Left kidney (tissue), 2 donors: ENCODE measurements around the gene COL19A1. TPM values are rescaled to one million over a fixed set of nuclear protein-coding genes. Genes with fewer than 3 reads are reported as not detected.

Experiments
- DNase-seq: peaks from one replicate; pipeline ENCODE4 v3.0.0-alpha.2; 2013
- polyA plus RNA-seq: library from polyadenylated mRNA; unstranded; fragments of 120-200 nt; gene quantifications from one replicate; pipeline ENCODE4 v1.2.1, GENCODE V29; 2013; ENCODE audit not compliant: insufficient read length

Gene COL19A1
- polyA plus RNA-seq, 1 donor, result 4.0 TPM

GRCh38 chr6:70171236-70171635 lies 304.9 kb downstream of the COL19A1 start:
- no peak for DNase-seq

GRCh38 chr6:70172252-70172651 lies 305.9 kb downstream of the COL19A1 start:
- no peak for DNase-seq

GRCh38 chr6:70175770-70176169 lies 309.4 kb downstream of the COL19A1 start:
- DNase-seq, result no peak

- DNase-seq, result no peak
Measured at GRCh38 chr6:70176842-70177550, 310.6 kb downstream of the COL19A1 start.

GRCh38 chr6:70180183-70180900 lies 314.0 kb downstream of the COL19A1 start:
- DNase-seq, result no peak

- no peak for DNase-seq
Measured at GRCh38 chr6:70180901-70181599, 314.7 kb downstream of the COL19A1 start.

- peak; percentile 6 for DNase-seq
Measured at GRCh38 chr6:70183538-70183937, 317.2 kb downstream of the COL19A1 start.

GRCh38 chr6:70184723-70185122 lies 318.4 kb downstream of the COL19A1 start:
- no peak for DNase-seq

- no peak for DNase-seq
Measured at GRCh38 chr6:70186461-70186860, 320.1 kb downstream of the COL19A1 start.

GRCh38 chr6:70188202-70188601 lies 321.8 kb downstream of the COL19A1 start:
- DNase-seq, result no peak

- DNase-seq, result no peak
Measured at GRCh38 chr6:70194421-70194820, 328.1 kb downstream of the COL19A1 start.

GRCh38 chr6:70196531-70196930 lies 330.2 kb downstream of the COL19A1 start:
- no peak for DNase-seq

GRCh38 chr6:70198785-70199184 lies 332.4 kb downstream of the COL19A1 start:
- no peak for DNase-seq

- DNase-seq, result no peak
Measured at GRCh38 chr6:70208235-70208790, 342.0 kb downstream of the COL19A1 start.

- no peak for DNase-seq
Measured at GRCh38 chr6:70210462-70210861, 344.1 kb downstream of the COL19A1 start.

- DNase-seq, result no peak
Measured at GRCh38 chr6:70215460-70216108, 349.2 kb downstream of the COL19A1 start.

GRCh38 chr6:70216767-70217166 lies 350.4 kb downstream of the COL19A1 start:
- no peak for DNase-seq

- DNase-seq, result no peak
Measured at GRCh38 chr6:70219943-70220613, 353.7 kb downstream of the COL19A1 start.

GRCh38 chr6:70221025-70221714 lies 354.8 kb downstream of the COL19A1 start:
- peak; percentile 39 for DNase-seq

- DNase-seq, result no peak
Measured at GRCh38 chr6:70221715-70222438, 355.5 kb downstream of the COL19A1 start.

- DNase-seq, result no peak
Measured at GRCh38 chr6:70222439-70222749, 356.0 kb downstream of the COL19A1 start.
